Inflammatory macrophage treated with lipopolysaccharide for 1 hour (primary cell): ENCODE measurements around the gene MYLK3.
"Not testable (repeated sequence)": the region's sequence is repeated elsewhere in the genome, so short reads cannot be mapped to it uniquely, and the experiment has no call there.

Experiments
- DNase-seq, 2 donors: peaks; one replicate each; pipeline ENCODE4 v3.0.0-alpha.2; 2020 to 2022

MYLK3 gene

GRCh38 chr16:46688654-46689364 lies 59.3 kb downstream of the MYLK3 start, which contains the start of gene VPS35:
Gene VPS35 (minus strand): TSS chr16:46689178. CDS start chr16:46689133, 45 bp downstream.
- peak; percentile 99 for DNase-seq

GRCh38 chr16:46688101-46688653 lies 60.0 kb downstream of the MYLK3 start:
- DNase-seq: peak; percentile 71 to 81

DNA sequence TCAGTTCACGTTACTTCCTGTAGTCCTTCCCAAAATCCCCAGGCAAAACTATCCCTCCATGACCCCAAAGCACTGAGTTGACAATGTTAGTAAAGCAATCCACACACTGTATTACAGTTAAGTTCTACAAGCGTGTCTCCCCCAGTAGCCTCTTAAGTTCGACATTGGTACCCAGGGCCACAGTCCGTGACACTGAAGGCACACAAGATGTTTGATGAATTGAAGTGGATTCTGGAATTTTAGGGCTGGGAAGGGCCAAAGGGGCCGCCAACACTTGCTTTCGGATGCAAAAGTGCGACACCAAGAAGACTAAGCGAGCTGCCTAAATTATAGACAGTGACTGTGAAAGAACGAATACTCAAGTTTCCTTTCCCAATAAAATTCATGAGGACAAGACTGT lies 60.7 kb downstream of the MYLK3 start:
- no peak for DNase-seq

DNA sequence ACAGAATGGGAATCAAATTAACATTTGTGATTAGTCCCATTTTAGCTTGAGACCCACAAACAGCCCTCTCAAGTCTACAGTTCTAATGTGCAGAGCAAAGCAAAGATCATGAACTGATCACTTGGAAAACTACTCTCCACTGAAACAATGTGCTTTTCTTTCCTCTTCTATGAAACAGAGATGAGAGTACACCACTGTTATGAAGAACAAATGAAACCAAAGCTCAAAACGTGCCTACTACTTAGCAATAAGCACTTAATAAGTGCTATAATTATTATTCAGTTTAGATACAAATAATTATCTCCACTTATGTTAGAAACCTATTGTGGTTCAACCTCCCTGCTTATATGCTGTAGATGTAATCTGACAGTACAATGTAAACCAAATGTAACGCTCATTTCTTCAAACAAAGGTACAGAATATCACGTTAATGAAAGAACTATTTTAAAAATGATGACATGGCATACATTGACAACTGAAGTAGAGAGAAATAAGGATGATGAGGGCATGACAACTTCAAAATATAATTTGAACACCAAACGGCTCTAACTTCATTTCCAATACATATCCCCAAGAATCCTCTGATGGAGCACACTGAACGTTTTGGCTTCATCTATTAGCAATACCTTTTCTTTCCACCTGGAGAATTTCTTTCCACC lies 61.2 kb downstream of the MYLK3 start:
- DNase-seq: no peak

GRCh38 chr16:46681867-46682266 lies 66.3 kb downstream of the MYLK3 start:
- not testable (repeated sequence) for DNase-seq

DNA sequence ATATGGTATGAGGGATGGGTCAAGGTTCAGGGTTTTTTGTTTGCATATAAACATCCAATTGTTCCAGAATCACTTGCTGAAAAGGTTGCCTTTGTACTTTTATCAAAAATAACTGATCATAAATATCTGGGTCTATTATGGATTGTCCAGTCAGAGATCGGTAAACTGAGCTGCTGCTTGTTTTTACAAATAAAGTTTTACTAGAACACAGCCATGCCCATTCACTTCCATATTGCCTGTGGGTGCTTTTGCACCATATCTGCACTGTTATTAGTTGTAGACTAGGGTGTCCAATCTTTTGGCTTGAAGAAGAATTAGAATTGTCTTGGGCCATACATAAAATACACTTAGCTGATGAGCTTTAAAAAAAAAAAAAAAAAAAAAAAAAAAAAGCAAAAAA lies 70.2 kb downstream of the MYLK3 start:
- DNase-seq: not testable (repeated sequence)

GRCh38 chr16:46673320-46674013 lies 74.7 kb downstream of the MYLK3 start:
- peak; percentile 52 to 73 for DNase-seq

DNA sequence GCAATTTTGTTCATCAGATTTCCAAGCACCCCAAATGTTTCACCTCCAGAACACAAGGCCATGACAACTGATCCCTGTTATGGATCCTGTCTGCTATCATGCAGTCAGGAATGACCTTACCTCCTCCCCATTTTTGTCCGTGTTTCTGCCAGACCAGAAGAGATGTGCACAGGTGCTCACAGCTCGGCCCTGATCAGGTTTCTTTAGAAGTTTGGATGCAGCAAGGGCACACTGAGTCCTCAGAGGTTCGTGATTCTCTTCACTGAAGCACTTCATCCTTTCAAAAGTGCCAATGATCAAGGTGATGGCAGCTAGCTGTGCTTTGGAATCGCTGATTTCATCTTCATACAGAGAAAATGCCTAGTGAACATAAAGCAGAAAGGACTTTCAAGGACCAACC lies 86.0 kb downstream of the MYLK3 start:
- DNase-seq: no peak

- peak; percentile 90 to 92 for DNase-seq
These were observed 89.2 kb downstream of the MYLK3 start for GRCh38 chr16:46658925-46659324.
